Loucy (cell line): ENCODE data around the gene TRPM2.

Source experiments
- EZH2phosphoT487 ChIP-seq: fragments of 200-600 bp; IDR thresholded peaks from 2 replicates; pipeline ENCODE4 v1.6.1; 2018; ENCODE audit warnings: antibody characterized with exemption, mild to moderate bottlenecking, moderate library complexity, borderline replicate concordance
- TF ChIP-seq, protein P1 (sequence below): fragments of 200-600 bp; sonication (generic); conservative IDR thresholded peaks from 2 replicates; pipeline ENCODE4 v1.5.1; 2014; ENCODE audit warnings: mild to moderate bottlenecking, antibody characterized with exemption, low read length

DNA sequence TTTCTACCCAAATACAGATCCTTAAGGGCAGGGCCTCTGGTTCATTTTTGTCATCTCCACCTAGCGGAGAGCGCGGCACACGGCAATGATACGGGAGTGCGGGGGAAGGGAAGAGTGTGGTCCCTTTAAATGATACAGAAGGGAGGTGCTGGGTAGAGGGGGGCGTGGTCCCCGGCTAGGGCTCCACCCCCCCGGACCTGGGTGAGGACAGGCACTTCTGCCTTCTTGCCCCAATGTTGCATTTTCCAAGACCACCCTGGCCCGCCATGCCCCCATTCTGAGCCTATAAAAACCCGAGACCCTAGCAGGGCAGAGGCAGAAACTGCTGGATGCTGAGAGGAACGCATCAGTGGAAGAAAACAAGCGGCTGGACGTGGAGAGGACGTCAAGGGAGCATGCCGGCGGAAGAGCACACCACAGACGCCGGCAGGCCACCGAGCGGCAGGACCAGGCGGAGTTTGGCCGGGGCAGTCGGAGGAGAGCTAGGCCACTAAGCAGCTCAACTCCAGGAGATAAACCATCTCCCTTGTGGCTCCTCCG lies 131.9 kb downstream of the TRPM2 start:
- TF ChIP-seq, protein P1, sequence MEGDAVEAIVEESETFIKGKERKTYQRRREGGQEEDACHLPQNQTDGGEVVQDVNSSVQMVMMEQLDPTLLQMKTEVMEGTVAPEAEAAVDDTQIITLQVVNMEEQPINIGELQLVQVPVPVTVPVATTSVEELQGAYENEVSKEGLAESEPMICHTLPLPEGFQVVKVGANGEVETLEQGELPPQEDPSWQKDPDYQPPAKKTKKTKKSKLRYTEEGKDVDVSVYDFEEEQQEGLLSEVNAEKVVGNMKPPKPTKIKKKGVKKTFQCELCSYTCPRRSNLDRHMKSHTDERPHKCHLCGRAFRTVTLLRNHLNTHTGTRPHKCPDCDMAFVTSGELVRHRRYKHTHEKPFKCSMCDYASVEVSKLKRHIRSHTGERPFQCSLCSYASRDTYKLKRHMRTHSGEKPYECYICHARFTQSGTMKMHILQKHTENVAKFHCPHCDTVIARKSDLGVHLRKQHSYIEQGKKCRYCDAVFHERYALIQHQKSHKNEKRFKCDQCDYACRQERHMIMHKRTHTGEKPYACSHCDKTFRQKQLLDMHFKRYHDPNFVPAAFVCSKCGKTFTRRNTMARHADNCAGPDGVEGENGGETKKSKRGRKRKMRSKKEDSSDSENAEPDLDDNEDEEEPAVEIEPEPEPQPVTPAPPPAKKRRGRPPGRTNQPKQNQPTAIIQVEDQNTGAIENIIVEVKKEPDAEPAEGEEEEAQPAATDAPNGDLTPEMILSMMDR: no peak
- no peak for TF ChIP-seq EZH2phosphoT487
